ENCODE results near the gene RELT. TPM values are rescaled to one million over a fixed set of nuclear protein-coding genes. Genes with fewer than 3 reads are reported as not detected.

The RELT gene
- total RNA-seq, 2 experiments from 2014 or later = 26.6 to 29.6 TPM

GRCh38 chr11:73406619-73407018 is 30.4 kb downstream of the RELT start:
- POLR2A ChIA-PET = no interaction called here
- CTCF ChIA-PET = interaction anchor here (0.7 to 4.4 kb wide), 5 partner anchors 10 to 255 kb away, joined by 3 to 12 read pairs (median 7); no protein-coding TSS in a partner anchor
- H3K4me3 Mint-ChIP-seq = no peak overlapping the region
- no peaks in the 10 kb centered on the region for H3K9me3 Mint-ChIP-seq
- intact Hi-C loops (cut with micrococcal nuclease) = no loop called here
- no peaks in the 10 kb centered on the region for H3K27me3 Mint-ChIP-seq
- ATAC-seq (no peak), DNase-seq (no peak)
- no peaks in the 10 kb centered on the region for H3K4me1 Mint-ChIP-seq (ENCODE audit: low read depth)
- H3K36me3 Mint-ChIP-seq (ENCODE audit: low read depth) = peaks cover 4% of the 10 kb centered on the region
- no peak overlapping the region for H3K27ac Mint-ChIP-seq
- no peak for TF ChIP-seq CTCF (IDR thresholded peaks at IDR 0.05)

- no peak for ATAC-seq
- Mint-ChIP-seq H3K36me3 (ENCODE audit: low read depth) (peaks cover 4% of the 10 kb centered on the region), H3K27ac (peak overlapping the region; percentile 6), H3K4me3 (no peak overlapping the region), H3K4me1 (ENCODE audit: low read depth) (no peaks in the 10 kb centered on the region), H3K27me3 (no peaks in the 10 kb centered on the region), H3K9me3 (no peaks in the 10 kb centered on the region)
- no peak for DNase-seq
- TF ChIP-seq CTCF (IDR thresholded peaks at IDR 0.05) = no peak
- intact Hi-C loops (cut with micrococcal nuclease) = no loop called here
- ChIA-PET CTCF (interaction anchor here (0.6 to 4.4 kb wide), 3 partner anchors 58 to 252 kb away, joined by 3 to 12 read pairs (median 6); no protein-coding TSS in a partner anchor), POLR2A (interaction anchor here (0.8 to 1.0 kb wide), 2 partner anchors 11 to 12 kb away, joined by 3 read pairs; no protein-coding TSS in a partner anchor)
Observed at GRCh38 chr11:73409431-73409830, 33.2 kb downstream of the RELT start.

GRCh38 chr11:73410627-73411026 is 34.4 kb downstream of the RELT start:
- ChIA-PET CTCF (interaction anchor here (1.0 to 2.8 kb wide), 5 partner anchors 15 to 251 kb away, joined by 3 to 8 read pairs (median 6); no protein-coding TSS in a partner anchor), POLR2A (interaction anchor here (0.6 kb wide), 1 partner anchor 120 kb away, joined by 3 read pairs; no protein-coding TSS in a partner anchor)
- Mint-ChIP-seq H3K27me3 (no peaks in the 10 kb centered on the region), H3K4me1 (ENCODE audit: low read depth) (peaks cover 3% of the 10 kb centered on the region), H3K4me3 (no peak overlapping the region), H3K36me3 (ENCODE audit: low read depth) (peaks cover 4% of the 10 kb centered on the region), H3K9me3 (no peaks in the 10 kb centered on the region), H3K27ac (no peak overlapping the region)
- ATAC-seq = no peak
- DNase-seq = no peak
- no peak for TF ChIP-seq CTCF (IDR thresholded peaks at IDR 0.05)
- intact Hi-C loops (cut with micrococcal nuclease) = no loop called here

- Mint-ChIP-seq H3K4me3 (no peak overlapping the region), H3K27me3 (no peaks in the 10 kb centered on the region), H3K9me3 (no peaks in the 10 kb centered on the region), H3K36me3 (ENCODE audit: low read depth) (peaks cover 4% of the 10 kb centered on the region), H3K4me1 (ENCODE audit: low read depth) (peaks cover 3% of the 10 kb centered on the region), H3K27ac (no peak overlapping the region)
- CTCF ChIA-PET = interaction anchor here (1.0 to 2.8 kb wide), 5 partner anchors 15 to 251 kb away, joined by 3 to 8 read pairs (median 6); no protein-coding TSS in a partner anchor
- DNase-seq (no peak), ATAC-seq (no peak)
- intact Hi-C loops (cut with micrococcal nuclease) = no loop called here
- POLR2A ChIA-PET = interaction anchor here (0.6 kb wide), 1 partner anchor 120 kb away, joined by 3 read pairs; no protein-coding TSS in a partner anchor
- TF ChIP-seq CTCF (IDR thresholded peaks at IDR 0.05) = no peak
Observed at GRCh38 chr11:73411031-73411430, 34.8 kb downstream of the RELT start.

GRCh38 chr11:73412308-73412707 is 36.1 kb downstream of the RELT start:
- Mint-ChIP-seq H3K4me1 (ENCODE audit: low read depth) (peaks cover 3% of the 10 kb centered on the region), H3K9me3 (no peaks in the 10 kb centered on the region), H3K27ac (no peak overlapping the region), H3K4me3 (no peak overlapping the region), H3K27me3 (no peaks in the 10 kb centered on the region), H3K36me3 (ENCODE audit: low read depth) (peaks cover 4% of the 10 kb centered on the region)
- no peak for DNase-seq
- POLR2A ChIA-PET = interaction anchor here (0.6 kb wide), 1 partner anchor 262 kb away, joined by 3 read pairs; no protein-coding TSS in a partner anchor
- ATAC-seq = no peak
- CTCF ChIA-PET = interaction anchor here (2.8 kb wide), 1 partner anchor 13 kb away, joined by 8 read pairs; no protein-coding TSS in a partner anchor
- TF ChIP-seq CTCF (IDR thresholded peaks at IDR 0.05) = no peak
- intact Hi-C loops (cut with micrococcal nuclease) = no loop called here

Measured in activated CD8-positive, alpha-beta T cell treated with anti-CD3 and anti-CD28 coated beads for 36 hours (primary cell).